Measurements from ENCODE around the gene FAP.

The FAP gene

GRCh38 chr2:162197069-162197825 is 46.0 kb downstream of the FAP start:
- TF ChIP-seq, protein P1, sequence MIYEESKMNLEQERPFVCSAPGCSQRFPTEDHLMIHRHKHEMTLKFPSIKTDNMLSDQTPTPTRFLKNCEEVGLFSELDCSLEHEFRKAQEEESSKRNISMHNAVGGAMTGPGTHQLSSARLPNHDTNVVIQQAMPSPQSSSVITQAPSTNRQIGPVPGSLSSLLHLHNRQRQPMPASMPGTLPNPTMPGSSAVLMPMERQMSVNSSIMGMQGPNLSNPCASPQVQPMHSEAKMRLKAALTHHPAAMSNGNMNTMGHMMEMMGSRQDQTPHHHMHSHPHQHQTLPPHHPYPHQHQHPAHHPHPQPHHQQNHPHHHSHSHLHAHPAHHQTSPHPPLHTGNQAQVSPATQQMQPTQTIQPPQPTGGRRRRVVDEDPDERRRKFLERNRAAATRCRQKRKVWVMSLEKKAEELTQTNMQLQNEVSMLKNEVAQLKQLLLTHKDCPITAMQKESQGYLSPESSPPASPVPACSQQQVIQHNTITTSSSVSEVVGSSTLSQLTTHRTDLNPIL (CRISPR knock-in tag; IDR thresholded peaks at IDR 0.05; ENCODE audit: low read depth) = no peak
- TF ChIP-seq ZFP30 (CRISPR knock-in tag; IDR thresholded peaks at IDR 0.05) = no peak
- no peak for TF ChIP-seq ESRRG (CRISPR knock-in tag; IDR thresholded peaks at IDR 0.05)
- no peak for TF ChIP-seq PATZ1 (CRISPR knock-in tag; IDR thresholded peaks at IDR 0.05; ENCODE audit: borderline replicate concordance)
- TF ChIP-seq CSRNP3 (CRISPR knock-in tag; IDR thresholded peaks at IDR 0.05) = no peak
- TF ChIP-seq TCF4 (CRISPR knock-in tag; IDR thresholded peaks at IDR 0.05; ENCODE audit: borderline replicate concordance) = no peak
- no peak for TF ChIP-seq ZFP3 (CRISPR knock-in tag; IDR thresholded peaks at IDR 0.05)
- TF ChIP-seq SNAI2 (CRISPR knock-in tag; IDR thresholded peaks at IDR 0.05) = no peak
- no peak for TF ChIP-seq ARNTL (CRISPR knock-in tag; IDR thresholded peaks at IDR 0.05; ENCODE audit: borderline replicate concordance, low read depth)
- TF ChIP-seq, protein P2, sequence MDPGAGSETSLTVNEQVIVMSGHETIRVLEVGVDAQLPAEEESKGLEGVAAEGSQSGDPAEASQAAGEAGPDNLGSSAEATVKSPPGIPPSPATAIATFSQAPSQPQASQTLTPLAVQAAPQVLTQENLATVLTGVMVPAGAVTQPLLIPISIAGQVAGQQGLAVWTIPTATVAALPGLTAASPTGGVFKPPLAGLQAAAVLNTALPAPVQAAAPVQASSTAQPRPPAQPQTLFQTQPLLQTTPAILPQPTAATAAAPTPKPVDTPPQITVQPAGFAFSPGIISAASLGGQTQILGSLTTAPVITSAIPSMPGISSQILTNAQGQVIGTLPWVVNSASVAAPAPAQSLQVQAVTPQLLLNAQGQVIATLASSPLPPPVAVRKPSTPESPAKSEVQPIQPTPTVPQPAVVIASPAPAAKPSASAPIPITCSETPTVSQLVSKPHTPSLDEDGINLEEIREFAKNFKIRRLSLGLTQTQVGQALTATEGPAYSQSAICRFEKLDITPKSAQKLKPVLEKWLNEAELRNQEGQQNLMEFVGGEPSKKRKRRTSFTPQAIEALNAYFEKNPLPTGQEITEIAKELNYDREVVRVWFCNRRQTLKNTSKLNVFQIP (CRISPR knock-in tag; IDR thresholded peaks at IDR 0.05; ENCODE audit: borderline replicate concordance, low read depth) = no peak
- no peak for TF ChIP-seq BACH2 (CRISPR knock-in tag; IDR thresholded peaks at IDR 0.05; ENCODE audit: borderline replicate concordance)
- TF ChIP-seq RARB (CRISPR knock-in tag; IDR thresholded peaks at IDR 0.05) = no peak
- no peak for TF ChIP-seq TOX (CRISPR knock-in tag; IDR thresholded peaks at IDR 0.05; ENCODE audit: borderline replicate concordance)
- TF ChIP-seq ZNF8 (CRISPR knock-in tag; IDR thresholded peaks at IDR 0.05) = no peak
- TF ChIP-seq ISL1 (CRISPR knock-in tag; IDR thresholded peaks at IDR 0.05) = no peak
- TF ChIP-seq CSDC2 (CRISPR knock-in tag; IDR thresholded peaks at IDR 0.05) = no peak
- no peak for TF ChIP-seq PPARA (CRISPR knock-in tag; IDR thresholded peaks at IDR 0.05; ENCODE audit: borderline replicate concordance)
- ATAC-seq = peak; percentile 73

DNA sequence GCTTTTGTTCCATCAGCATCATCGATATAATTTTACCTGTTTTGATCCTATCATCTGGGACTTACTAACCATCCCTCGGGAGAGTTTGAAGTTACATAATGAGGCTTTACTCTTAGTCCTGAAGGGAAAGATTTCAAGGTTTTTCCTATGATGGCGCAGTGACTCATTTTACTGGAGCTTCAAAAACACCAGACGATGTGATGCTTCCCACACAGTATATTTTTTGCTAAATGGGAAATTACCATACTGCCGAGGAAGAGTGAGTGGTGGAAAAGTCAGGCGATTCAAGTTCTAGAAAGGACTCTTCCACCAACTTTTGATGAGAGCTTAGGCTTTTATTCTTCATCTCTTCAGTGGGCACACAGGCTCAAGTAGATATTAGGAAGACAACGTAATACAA is 46.6 kb downstream of the FAP start:
- TF ChIP-seq BACH2 (CRISPR knock-in tag; IDR thresholded peaks at IDR 0.05; ENCODE audit: borderline replicate concordance) (no peak), ZNF8 (CRISPR knock-in tag; IDR thresholded peaks at IDR 0.05) (no peak), TSHZ2 (CRISPR knock-in tag; IDR thresholded peaks at IDR 0.05) (no peak)
- peak; percentile 36; the same call in 2 of the 3 replicates for ATAC-seq

DNA sequence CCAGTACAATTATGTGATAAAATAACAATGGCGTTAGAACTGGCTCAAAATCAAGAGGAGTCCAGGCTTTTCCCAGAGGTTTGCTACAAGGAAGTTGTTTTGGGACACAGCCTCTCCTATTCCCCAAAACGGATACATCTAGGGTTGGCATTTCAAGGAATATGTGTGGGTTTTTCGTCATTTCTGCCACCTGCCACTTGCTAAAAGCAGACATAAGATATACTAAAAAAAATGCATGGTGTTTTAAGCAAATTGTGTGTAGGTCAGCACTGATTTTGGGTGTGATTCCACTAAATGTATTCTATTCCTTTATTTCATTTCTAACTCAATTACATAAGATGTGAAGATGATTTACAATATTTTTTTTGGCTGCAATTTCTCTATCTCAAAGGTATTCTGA is 54.8 kb downstream of the FAP start:
- no peak for ATAC-seq
- TF ChIP-seq, protein P2 (CRISPR knock-in tag; IDR thresholded peaks at IDR 0.05; ENCODE audit: borderline replicate concordance, low read depth) = no peak
- no peak for TF ChIP-seq ESRRG (CRISPR knock-in tag; IDR thresholded peaks at IDR 0.05)
- no peak for TF ChIP-seq GLIS3 (CRISPR knock-in tag; IDR thresholded peaks at IDR 0.05)
- TF ChIP-seq ARNTL (CRISPR knock-in tag; IDR thresholded peaks at IDR 0.05; ENCODE audit: borderline replicate concordance, low read depth) = no peak
- no peak for TF ChIP-seq ZNF8 (CRISPR knock-in tag; IDR thresholded peaks at IDR 0.05)
- TF ChIP-seq ZNF565 (CRISPR knock-in tag; conservative IDR thresholded peaks at IDR 0.05; ENCODE audit: low read depth) = no peak
- no peak for TF ChIP-seq TCF4 (CRISPR knock-in tag; IDR thresholded peaks at IDR 0.05; ENCODE audit: borderline replicate concordance)

All from SK-N-SH treated with all-trans-retinoic acid at 6 μM for 48 hours (cell line).